Activated CD8-positive, alpha-beta memory T cell treated with anti-CD3 and anti-CD28 coated beads for 1 hour (primary cell): ENCODE results near the gene BSPRY.
"Not testable (repeated sequence)": the region's sequence is repeated elsewhere in the genome, so short reads cannot be mapped to it uniquely, and the experiment has no call there.

Source experiments
- DNase-seq, 2 donors: peaks; one replicate each; pipeline ENCODE4 v3.0.0-alpha.2; 2020; ENCODE audit warnings: low read depth in 1 of 2; ENCODE audit errors: extremely low read depth in 1 of 2

Gene BSPRY

GRCh38 chr9:113368982-113369854, 19.9 kb downstream of the BSPRY start:
- DNase-seq: no peak

GRCh38 chr9:113369855-113370140, 20.5 kb downstream of the BSPRY start:
- no peak for DNase-seq

GRCh38 chr9:113370806-113371325, 21.5 kb downstream of the BSPRY start:
- no peak for DNase-seq

- no peak for DNase-seq
Observed at GRCh38 chr9:113372059-113372458, 22.7 kb downstream of the BSPRY start.

GRCh38 chr9:113373256-113373655, 23.9 kb downstream of the BSPRY start:
- DNase-seq: no peak

GRCh38 chr9:113373676-113374392, 24.5 kb downstream of the BSPRY start:
- DNase-seq: no peak

- no peak for DNase-seq
Observed at GRCh38 chr9:113375057-113376023, 26.0 kb downstream of the BSPRY start.

- DNase-seq: peak; percentile 57 to 68
Observed at GRCh38 chr9:113376634-113377567, 27.6 kb downstream of the BSPRY start, which contains the start of gene HDHD3. Gene HDHD3, minus strand, starts transcription at chr9:113376986. Its CDS starts 2,632 bp downstream, at chr9:113374354.

GRCh38 chr9:113379094-113379828, 29.9 kb downstream of the BSPRY start:
- DNase-seq: not testable (repeated sequence)

GRCh38 chr9:113379829-113380210, 30.5 kb downstream of the BSPRY start:
- not testable (repeated sequence) for DNase-seq

- DNase-seq: no peak
Observed at GRCh38 chr9:113380869-113381378, 31.6 kb downstream of the BSPRY start.

- not testable (repeated sequence) for DNase-seq
Observed at GRCh38 chr9:113381441-113381840, 32.1 kb downstream of the BSPRY start.

- DNase-seq: no peak
Observed at GRCh38 chr9:113381909-113382411, 32.6 kb downstream of the BSPRY start.

- no peak for DNase-seq
Observed at GRCh38 chr9:113386571-113387393, 37.4 kb downstream of the BSPRY start.

GRCh38 chr9:113387560-113388230, 38.4 kb downstream of the BSPRY start:
- no peak for DNase-seq

GRCh38 chr9:113388833-113389232, 39.5 kb downstream of the BSPRY start:
- DNase-seq: no peak

GRCh38 chr9:113389451-113389850, 40.1 kb downstream of the BSPRY start:
- no peak for DNase-seq
